ENCODE data around the gene GNG3.
"Not testable (repeated sequence)": the region's sequence is repeated elsewhere in the genome, so short reads cannot be mapped to it uniquely, and the experiment has no call there.

Gene GNG3

GRCh38 chr11:62707277-62707861 is at the start of gene GNG3, which contains the start of gene BSCL2:
GNG3 (plus strand) TSS chr11:62707676; CDS start chr11:62708296, 620 bp downstream.
BSCL2 (minus strand) TSS chr11:62707424; CDS start chr11:62707195, 229 bp downstream.
- DNase-seq, result peak; percentile 56

- no peak for DNase-seq
Observed at GRCh38 chr11:62664405-62665074, 42.9 kb upstream of the GNG3 start.

- DNase-seq, result peak; percentile 69
Observed at GRCh38 chr11:62665075-62665598, 42.3 kb upstream of the GNG3 start, which contains the start of the genes C11orf98 and CSKMT. C11orf98 (minus strand) TSS chr11:62665210; CDS start chr11:62665169, 41 bp downstream. CSKMT (plus strand) TSS chr11:62665312; CDS start chr11:62665880, 568 bp downstream.

- DNase-seq, result no peak
Observed at GRCh38 chr11:62665599-62666258, 41.7 kb upstream of the GNG3 start.

- no peak for DNase-seq
Observed at GRCh38 chr11:62666259-62666926, 41.1 kb upstream of the GNG3 start.

- DNase-seq, result no peak
Observed at GRCh38 chr11:62667460-62667859, 40.0 kb upstream of the GNG3 start.

GRCh38 chr11:62669420-62670161 is 37.9 kb upstream of the GNG3 start:
- DNase-seq, result no peak

GRCh38 chr11:62671236-62671607 is 36.3 kb upstream of the GNG3 start:
- no peak for DNase-seq

GRCh38 chr11:62671608-62672389 is 35.7 kb upstream of the GNG3 start, which contains the start of the genes LBHD1 and UQCC3:
LBHD1 (minus strand) TSS chr11:62672267; CDS start chr11:62670031, 2,236 bp downstream.
UQCC3 (plus strand) TSS chr11:62671673; CDS start chr11:62671746, 73 bp downstream.
- peak; percentile 68 for DNase-seq

GRCh38 chr11:62673196-62673525 is 34.3 kb upstream of the GNG3 start:
- no peak for DNase-seq

- DNase-seq, result not testable (repeated sequence)
Observed at GRCh38 chr11:62675415-62675814, 32.1 kb upstream of the GNG3 start.

GRCh38 chr11:62676698-62677097 is 30.8 kb upstream of the GNG3 start:
- no peak for DNase-seq

- DNase-seq, result no peak
Observed at GRCh38 chr11:62677156-62677555, 30.3 kb upstream of the GNG3 start.

GRCh38 chr11:62677714-62678113 is 29.8 kb upstream of the GNG3 start:
- DNase-seq, result no peak

- no peak for DNase-seq
Observed at GRCh38 chr11:62678433-62678769, 29.1 kb upstream of the GNG3 start.

GRCh38 chr11:62678770-62679696 is 28.4 kb upstream of the GNG3 start, which contains the start of gene UBXN1:
UBXN1 (minus strand) TSS chr11:62679073; CDS start chr11:62678923, 150 bp downstream.
- peak; percentile 74 for DNase-seq

GRCh38 chr11:62680825-62681240 is 26.6 kb upstream of the GNG3 start:
- peak; percentile 78 for DNase-seq

GRCh38 chr11:62682518-62682917 is 25.0 kb upstream of the GNG3 start:
- no peak for DNase-seq

GRCh38 chr11:62687508-62688396 is 19.7 kb upstream of the GNG3 start:
- no peak for DNase-seq
